ENCODE measurements around the gene CHRNA4. TPM values are rescaled to one million over a fixed set of nuclear protein-coding genes. Genes with fewer than 3 reads are reported as not detected.

CHRNA4 gene
- total and polyA plus RNA-seq, 5 donors from 2014 or later, result not detected

- H3K4me1 ChIP-seq (ENCODE audit: control insufficient read depth, insufficient read depth, low read length, poor library complexity, severe bottlenecking), result no peaks in the 10 kb centered on the region
- H3K4me1 Mint-ChIP-seq, result no peaks in the 10 kb centered on the region
- ATAC-seq (ENCODE audit: low read depth in 2 of 2) (no peak), DNase-seq (no peak)
- no peak overlapping the region for H3K4me3 ChIP-seq (ENCODE audit: low read depth, low read length)
- H3K27ac ChIP-seq (ENCODE audit: insufficient read depth, low read length, poor library complexity, severe bottlenecking), result no peak overlapping the region
- H3K9me3 ChIP-seq (ENCODE audit: control insufficient read depth in 2 of 2, low read length in 2 of 2), result no peaks in the 10 kb centered on the region
- no peak overlapping the region for H3K27ac Mint-ChIP-seq
- no peaks in the 10 kb centered on the region for H3K36me3 ChIP-seq (ENCODE audit: control insufficient read depth, insufficient read depth, low read length)
- H3K27me3 Mint-ChIP-seq, result no peaks in the 10 kb centered on the region
- H3K9me3 Mint-ChIP-seq, result peaks cover 0 to 4% (median 0%) of the 10 kb centered on the region in 7 donors
- no peak overlapping the region for H3K4me3 Mint-ChIP-seq
- H3K36me3 Mint-ChIP-seq, result no peaks in the 10 kb centered on the region
- no peaks in the 10 kb centered on the region for H3K27me3 ChIP-seq (ENCODE audit: control insufficient read depth, insufficient read depth, low read length)
Observed at GRCh38 chr20:63350196-63350595, 11.0 kb downstream of the CHRNA4 start.

GRCh38 chr20:63349516-63349895, 11.6 kb downstream of the CHRNA4 start:
- Mint-ChIP-seq H3K9me3 (peaks cover 0 to 4% (median 0%) of the 10 kb centered on the region in 7 donors), H3K4me1 (no peaks in the 10 kb centered on the region), H3K36me3 (no peaks in the 10 kb centered on the region), H3K27ac (no peak overlapping the region), H3K27me3 (no peaks in the 10 kb centered on the region), H3K4me3 (no peak overlapping the region)
- ATAC-seq (ENCODE audit: low read depth in 2 of 2) (no peak), DNase-seq (no peak)
- Histone ChIP-seq H3K27me3 (ENCODE audit: control insufficient read depth, insufficient read depth, low read length) (no peaks in the 10 kb centered on the region), H3K4me3 (ENCODE audit: low read depth, low read length) (no peak overlapping the region), H3K9me3 (ENCODE audit: control insufficient read depth in 2 of 2, low read length in 2 of 2) (no peaks in the 10 kb centered on the region), H3K4me1 (ENCODE audit: control insufficient read depth, insufficient read depth, low read length, poor library complexity, severe bottlenecking) (no peaks in the 10 kb centered on the region), H3K27ac (ENCODE audit: insufficient read depth, low read length, poor library complexity, severe bottlenecking) (no peak overlapping the region), H3K36me3 (ENCODE audit: control insufficient read depth, insufficient read depth, low read length) (no peaks in the 10 kb centered on the region)

DNA sequence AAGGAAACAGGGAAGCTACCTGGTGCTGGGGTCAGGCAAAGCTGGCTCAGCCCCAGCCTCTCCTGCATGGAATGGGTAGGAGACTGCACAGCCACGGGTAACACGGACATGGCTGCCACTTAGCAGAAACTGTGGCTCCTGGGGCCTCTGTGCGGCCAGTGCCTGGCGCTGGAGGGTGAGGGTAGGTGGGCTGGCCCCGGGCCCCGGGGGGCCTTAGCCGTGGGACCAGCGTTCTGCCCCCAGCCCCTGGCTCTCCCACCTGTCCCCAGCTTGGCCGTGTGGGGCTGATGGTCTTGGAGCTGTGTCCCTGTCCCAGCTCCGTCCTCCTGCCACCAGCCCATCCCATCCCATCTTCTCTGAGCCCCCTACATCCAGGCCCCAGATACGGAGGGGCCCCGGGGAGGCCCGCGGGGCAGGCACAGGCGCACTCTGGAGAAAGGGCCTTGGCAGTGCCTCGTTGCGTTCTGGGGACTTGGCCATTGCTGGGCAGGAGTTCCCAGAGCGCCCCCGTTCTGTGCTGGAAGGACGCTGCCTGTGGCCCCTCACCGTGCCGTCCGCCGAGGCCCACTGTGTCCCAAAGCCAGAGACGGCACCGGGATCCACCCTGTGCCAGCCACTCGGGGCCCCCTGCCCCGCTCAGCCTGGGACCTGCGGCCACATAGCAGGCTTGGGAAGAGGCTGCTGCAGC, 12.2 kb downstream of the CHRNA4 start:
- DNase-seq (no peak), ATAC-seq (ENCODE audit: low read depth in 2 of 2) (no peak)
- Histone ChIP-seq H3K27me3 (ENCODE audit: control insufficient read depth, insufficient read depth, low read length) (no peaks in the 10 kb centered on the region), H3K4me3 (ENCODE audit: low read depth, low read length) (no peak overlapping the region), H3K9me3 (ENCODE audit: control insufficient read depth in 2 of 2, low read length in 2 of 2) (no peaks in the 10 kb centered on the region), H3K4me1 (ENCODE audit: control insufficient read depth, insufficient read depth, low read length, poor library complexity, severe bottlenecking) (no peaks in the 10 kb centered on the region), H3K36me3 (ENCODE audit: control insufficient read depth, insufficient read depth, low read length) (no peaks in the 10 kb centered on the region), H3K27ac (ENCODE audit: insufficient read depth, low read length, poor library complexity, severe bottlenecking) (no peak overlapping the region)
- Mint-ChIP-seq H3K27ac (no peak overlapping the region), H3K4me3 (no peak overlapping the region), H3K4me1 (no peaks in the 10 kb centered on the region), H3K36me3 (no peaks in the 10 kb centered on the region), H3K27me3 (no peaks in the 10 kb centered on the region), H3K9me3 (peaks cover 0 to 4% (median 0%) of the 10 kb centered on the region in 7 donors)

- H3K27ac ChIP-seq (ENCODE audit: insufficient read depth, low read length, poor library complexity, severe bottlenecking), result no peak overlapping the region
- H3K4me3 ChIP-seq (ENCODE audit: low read depth, low read length), result no peak overlapping the region
- H3K36me3 ChIP-seq (ENCODE audit: control insufficient read depth, insufficient read depth, low read length), result no peaks in the 10 kb centered on the region
- ATAC-seq (ENCODE audit: low read depth in 2 of 2) (no peak), DNase-seq (no peak)
- H3K36me3 Mint-ChIP-seq, result no peaks in the 10 kb centered on the region
- peaks cover 0 to 4% (median 0%) of the 10 kb centered on the region in 7 donors for H3K9me3 Mint-ChIP-seq
- no peaks in the 10 kb centered on the region for H3K4me1 ChIP-seq (ENCODE audit: control insufficient read depth, insufficient read depth, low read length, poor library complexity, severe bottlenecking)
- no peaks in the 10 kb centered on the region for H3K27me3 ChIP-seq (ENCODE audit: control insufficient read depth, insufficient read depth, low read length)
- H3K4me1 Mint-ChIP-seq, result no peaks in the 10 kb centered on the region
- no peaks in the 10 kb centered on the region for H3K27me3 Mint-ChIP-seq
- H3K9me3 ChIP-seq (ENCODE audit: control insufficient read depth in 2 of 2, low read length in 2 of 2), result no peaks in the 10 kb centered on the region
- H3K4me3 Mint-ChIP-seq, result no peak overlapping the region
- no peak overlapping the region for H3K27ac Mint-ChIP-seq
Observed at GRCh38 chr20:63347950-63348827, 13.0 kb downstream of the CHRNA4 start.

DNA sequence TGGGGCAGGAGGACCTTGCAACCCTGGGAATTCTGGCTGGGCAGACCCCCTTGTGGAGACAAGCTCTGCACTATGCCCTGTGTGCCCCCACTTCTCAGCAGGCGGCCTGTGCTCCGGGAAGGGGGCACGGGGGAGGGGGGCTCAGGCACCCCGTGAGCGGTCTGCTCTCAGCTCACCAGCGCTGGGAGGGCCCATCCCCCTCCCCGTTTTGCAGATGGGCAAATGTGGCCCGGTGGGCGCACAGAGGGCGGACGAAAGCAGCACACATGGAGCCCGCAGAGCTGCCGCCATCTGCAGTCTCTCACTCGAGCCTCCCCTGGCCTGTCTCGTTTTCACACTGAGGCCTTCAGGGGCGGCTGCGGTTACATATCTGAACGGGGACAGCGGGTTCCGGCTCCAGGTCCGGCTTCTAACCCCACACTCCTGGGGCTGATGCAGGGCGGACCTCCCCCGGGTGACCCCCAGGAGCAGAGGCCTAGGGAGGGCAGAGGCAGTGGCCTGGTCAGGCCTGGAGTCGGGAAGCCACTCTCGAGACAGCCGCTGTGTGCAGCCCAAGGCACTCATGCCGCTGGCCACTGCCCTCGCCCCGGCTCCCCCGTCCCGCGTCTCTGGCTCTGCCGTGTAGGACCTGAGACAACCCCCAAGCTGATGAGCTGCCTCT, 13.9 kb downstream of the CHRNA4 start:
- H3K27me3 Mint-ChIP-seq, result no peaks in the 10 kb centered on the region
- Histone ChIP-seq H3K4me3 (ENCODE audit: low read depth, low read length) (no peak overlapping the region), H3K27ac (ENCODE audit: insufficient read depth, low read length, poor library complexity, severe bottlenecking) (no peak overlapping the region), H3K36me3 (ENCODE audit: control insufficient read depth, insufficient read depth, low read length) (no peaks in the 10 kb centered on the region), H3K27me3 (ENCODE audit: control insufficient read depth, insufficient read depth, low read length) (no peaks in the 10 kb centered on the region), H3K4me1 (ENCODE audit: control insufficient read depth, insufficient read depth, low read length, poor library complexity, severe bottlenecking) (no peaks in the 10 kb centered on the region), H3K9me3 (ENCODE audit: control insufficient read depth in 2 of 2, low read length in 2 of 2) (no peaks in the 10 kb centered on the region)
- no peaks in the 10 kb centered on the region for H3K36me3 Mint-ChIP-seq
- ATAC-seq (ENCODE audit: low read depth in 2 of 2) (no peak), DNase-seq (no peak)
- H3K4me3 Mint-ChIP-seq, result no peak overlapping the region
- no peak overlapping the region for H3K27ac Mint-ChIP-seq
- peaks cover 0 to 4% (median 0%) of the 10 kb centered on the region in 7 donors for H3K9me3 Mint-ChIP-seq
- no peaks in the 10 kb centered on the region for H3K4me1 Mint-ChIP-seq

DNA sequence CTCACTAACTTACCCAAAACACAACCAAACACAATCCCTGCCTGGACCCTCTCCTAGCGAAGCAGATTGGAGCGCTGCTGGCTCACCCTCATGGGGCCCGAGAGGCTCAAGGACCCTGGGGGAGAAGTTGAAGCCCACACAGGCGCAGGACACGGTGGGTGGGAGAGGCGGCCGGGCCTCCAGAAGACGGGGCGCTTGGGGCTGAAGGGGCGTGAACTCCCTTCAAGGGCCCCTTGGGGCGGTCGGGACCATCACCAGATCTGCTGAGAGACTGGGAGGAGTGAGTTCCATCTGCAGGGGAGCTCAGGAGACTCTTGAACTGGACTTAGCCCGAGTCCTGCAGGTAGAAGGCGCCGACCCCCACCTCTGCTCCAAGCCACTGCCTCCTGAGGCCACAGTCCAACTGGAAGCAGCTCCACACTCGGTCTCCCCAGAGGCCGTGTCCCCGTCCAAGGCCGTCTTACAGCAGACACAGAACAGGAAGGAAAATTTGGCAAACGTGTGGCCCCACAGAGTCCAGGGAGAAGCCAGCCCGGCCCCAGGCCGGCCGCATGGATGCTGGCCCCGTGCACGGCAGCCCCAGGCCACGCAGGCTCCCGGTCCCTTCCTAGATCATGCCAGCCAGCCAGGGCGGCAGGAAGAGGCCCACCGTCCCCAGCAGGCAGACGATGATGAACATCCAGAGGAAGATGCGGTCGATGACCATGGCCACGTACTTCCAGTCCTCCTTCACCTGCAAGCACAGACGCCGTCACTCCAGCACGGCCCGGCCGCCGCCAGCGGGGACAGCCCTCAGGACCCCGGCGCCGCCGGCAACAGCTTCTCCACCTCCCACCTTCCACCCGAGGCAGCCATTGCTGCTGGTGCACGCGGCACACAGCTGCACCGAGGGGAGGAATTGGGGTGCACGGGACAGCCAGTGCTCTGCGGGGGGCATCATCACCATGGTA, 14.7 kb downstream of the CHRNA4 start:
- ATAC-seq (ENCODE audit: low read depth in 2 of 2), result no peak
- H3K27me3 ChIP-seq (ENCODE audit: control insufficient read depth, insufficient read depth, low read length), result no peaks in the 10 kb centered on the region
- DNase-seq, result no peak
- Mint-ChIP-seq H3K27me3 (no peaks in the 10 kb centered on the region), H3K27ac (no peak overlapping the region), H3K36me3 (no peaks in the 10 kb centered on the region), H3K4me3 (no peak overlapping the region), H3K4me1 (no peaks in the 10 kb centered on the region), H3K9me3 (peaks cover 0 to 4% (median 0%) of the 10 kb centered on the region in 7 donors)
- no peaks in the 10 kb centered on the region for H3K4me1 ChIP-seq (ENCODE audit: control insufficient read depth, insufficient read depth, low read length, poor library complexity, severe bottlenecking)
- no peak overlapping the region for H3K4me3 ChIP-seq (ENCODE audit: low read depth, low read length)
- no peaks in the 10 kb centered on the region for H3K9me3 ChIP-seq (ENCODE audit: control insufficient read depth in 2 of 2, low read length in 2 of 2)
- H3K27ac ChIP-seq (ENCODE audit: insufficient read depth, low read length, poor library complexity, severe bottlenecking), result no peak overlapping the region
- no peaks in the 10 kb centered on the region for H3K36me3 ChIP-seq (ENCODE audit: control insufficient read depth, insufficient read depth, low read length)

Measured in CD4-positive, CD25-positive, alpha-beta regulatory T cell (primary cell).